Coronary artery (tissue), 2 donors: Measurements from ENCODE around the gene RASSF3.
A peak's percentile ranks its signal among the peaks of the same experiment; 100 is the strongest.

Experiments used
- DNase-seq: peaks from one replicate; pipeline ENCODE4 v3.0.0-alpha.2; 2017; ENCODE audit warnings: low spot score
- H3K27ac ChIP-seq, 2 donors: fragments of 200-600 bp; sonication (generic); one replicate each; pipeline ENCODE4 v1.5.1; 2016 to 2019
- H3K4me3 ChIP-seq: fragments of 200-600 bp; sonication (generic); 2 replicates; pipeline ENCODE4 v1.5.1; 2016; ENCODE audit warnings: mild to moderate bottlenecking, moderate library complexity
- CTCF ChIP-seq: fragments of 200-600 bp; sonication (generic); IDR thresholded peaks from one replicate; pipeline ENCODE4 v1.5.1; 2019; ENCODE audit warnings: antibody characterized with exemption

RASSF3 gene

GRCh38 chr12:64736771-64737170 lies 126.5 kb downstream of the RASSF3 start:
- no peak for DNase-seq
- Histone ChIP-seq H3K4me3 (no peak overlapping the region), H3K27ac (no peak overlapping the region)
- TF ChIP-seq CTCF = no peak

GRCh38 chr12:64737539-64737938 lies 127.2 kb downstream of the RASSF3 start:
- no peak for DNase-seq
- no peak overlapping the region for H3K27ac ChIP-seq

GRCh38 chr12:64739778-64740177 lies 129.5 kb downstream of the RASSF3 start:
- H3K4me3 ChIP-seq = no peak overlapping the region
- H3K27ac ChIP-seq = no peak overlapping the region
- no peak for TF ChIP-seq CTCF
- DNase-seq = no peak

More at GRCh38 chr12:64737539-64737938, 127.2 kb downstream of the RASSF3 start:
- no peak for TF ChIP-seq CTCF
- H3K4me3 ChIP-seq = no peak overlapping the region

GRCh38 chr12:64740646-64741045 lies 130.4 kb downstream of the RASSF3 start:
- TF ChIP-seq CTCF = no peak
- H3K4me3 ChIP-seq = no peak overlapping the region
- no peak for DNase-seq
- no peak overlapping the region for H3K27ac ChIP-seq

GRCh38 chr12:64742416-64742815 lies 132.1 kb downstream of the RASSF3 start:
- H3K27ac ChIP-seq = no peak overlapping the region
- H3K4me3 ChIP-seq = no peak overlapping the region
- no peak for DNase-seq
- no peak for TF ChIP-seq CTCF

- no peak for DNase-seq
- no peak overlapping the region for H3K27ac ChIP-seq
- TF ChIP-seq CTCF = no peak
Observed at GRCh38 chr12:64743206-64743605, 132.9 kb downstream of the RASSF3 start.

GRCh38 chr12:64744422-64745258 lies 134.3 kb downstream of the RASSF3 start:
- TF ChIP-seq CTCF = no peak
- Histone ChIP-seq H3K4me3 (no peak overlapping the region), H3K27ac (peak overlapping the region in 1 of 2 donors; percentile 20)
- DNase-seq = no peak

More at GRCh38 chr12:64743206-64743605, 132.9 kb downstream of the RASSF3 start:
- H3K4me3 ChIP-seq = no peak overlapping the region
